NK-92 (cell line): ENCODE measurements around the gene CDC42BPB.

Experiments used
- DNase-seq: peaks from one replicate; lab custom pipeline; 2025; ENCODE audit not compliant: unreplicated experiment; lab: John Stamatoyannopoulos, UW

Gene CDC42BPB

DNA sequence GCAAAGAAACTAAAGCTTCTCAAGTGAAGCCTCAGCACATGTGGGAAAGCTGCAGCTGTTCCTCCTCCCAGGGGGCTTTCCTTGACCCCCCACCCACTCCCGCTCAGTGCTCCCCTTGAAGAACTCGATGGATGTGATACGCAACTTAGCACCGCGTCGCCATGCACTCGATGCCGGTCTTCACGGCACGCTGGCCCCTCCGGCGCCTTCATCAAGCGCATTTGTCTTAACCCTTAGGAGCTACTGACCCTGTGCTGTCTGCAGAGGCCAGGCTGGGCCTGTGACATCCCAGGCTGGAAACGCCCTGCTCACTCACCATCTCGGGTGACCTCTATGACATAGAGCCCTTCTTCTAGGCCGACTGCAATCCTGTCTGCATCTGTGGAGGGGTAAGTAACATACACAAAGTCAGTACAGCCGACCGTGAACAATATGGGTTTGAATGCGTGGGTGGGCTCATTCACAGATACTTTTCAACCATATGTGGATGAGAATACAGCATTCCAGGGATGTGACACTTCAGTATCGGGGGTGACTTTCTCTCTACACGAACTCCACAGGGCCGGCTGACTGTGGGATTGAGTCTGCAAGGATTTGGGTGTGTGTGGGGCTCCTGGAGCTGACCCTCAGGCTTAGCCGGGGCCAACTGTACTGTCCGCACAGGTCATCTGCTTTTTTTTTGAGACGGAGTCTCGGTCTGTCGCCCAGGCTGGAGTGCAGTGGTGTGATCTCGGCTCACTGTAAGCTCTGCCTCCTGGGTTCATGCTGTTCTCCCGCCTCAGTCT lies 111.8 kb downstream of the CDC42BPB start:
- no peak for DNase-seq

DNA sequence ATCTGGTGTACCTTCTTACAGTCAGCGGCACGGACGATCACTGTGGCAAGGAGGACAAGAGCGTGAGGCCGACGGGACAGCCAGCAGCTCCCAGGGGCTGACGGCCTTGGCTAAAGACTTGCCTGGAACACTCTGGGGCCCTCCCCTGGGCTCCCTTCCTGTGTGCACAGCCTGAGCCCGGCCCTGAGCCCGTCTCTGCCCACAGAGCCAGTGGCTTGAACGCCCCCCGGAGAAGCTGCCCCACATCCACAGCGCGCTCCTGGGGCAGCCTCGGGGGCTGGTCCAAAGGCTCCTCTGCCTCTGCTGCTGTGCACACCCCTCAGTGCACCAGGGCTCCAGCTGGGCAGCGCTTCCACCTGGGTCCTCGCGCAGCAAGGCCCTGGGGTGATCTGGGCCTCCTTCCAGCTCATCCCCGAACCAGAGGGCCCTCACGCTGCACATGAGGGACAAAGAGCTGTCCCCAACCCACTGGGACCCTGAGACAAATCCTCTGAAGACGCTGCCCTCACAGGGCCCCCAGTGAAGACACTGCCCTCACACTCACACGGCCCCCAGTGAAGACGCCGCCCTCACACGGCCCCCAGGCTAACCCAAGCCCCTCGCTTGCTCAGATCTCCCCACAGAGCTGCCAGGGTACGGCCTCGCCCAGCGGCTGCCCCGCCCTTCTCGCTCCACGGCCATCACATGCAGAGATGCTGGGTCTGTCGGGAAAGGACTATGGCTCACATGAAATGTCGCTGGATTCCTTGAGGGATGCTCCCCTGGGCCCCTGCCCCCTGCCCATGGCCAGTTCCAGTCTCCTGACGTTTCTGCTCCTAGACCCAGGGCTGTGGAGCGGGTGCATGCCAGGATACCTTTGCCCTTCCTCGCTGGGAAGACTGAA lies 112.7 kb downstream of the CDC42BPB start:
- DNase-seq: no peak

DNA sequence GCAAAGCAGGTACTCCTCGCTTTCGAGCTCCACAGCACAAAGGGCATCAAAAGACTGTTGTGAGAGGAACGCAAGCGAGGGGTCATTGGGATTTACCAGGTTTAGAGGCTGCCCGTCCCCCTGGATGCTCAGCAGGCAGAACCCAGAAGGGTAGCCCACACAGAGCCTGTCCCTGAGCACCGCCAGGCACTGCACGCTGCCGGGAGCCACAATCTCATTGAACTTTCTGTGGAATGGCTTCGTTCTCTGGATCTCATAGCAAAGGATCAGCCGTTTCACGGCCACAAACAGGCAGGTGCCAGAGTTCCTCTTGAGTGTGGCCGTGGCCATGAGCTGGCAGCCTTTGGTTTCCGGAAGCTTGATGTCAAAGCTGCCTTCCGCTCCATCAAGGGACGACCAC lies 113.4 kb downstream of the CDC42BPB start:
- DNase-seq: no peak

DNA sequence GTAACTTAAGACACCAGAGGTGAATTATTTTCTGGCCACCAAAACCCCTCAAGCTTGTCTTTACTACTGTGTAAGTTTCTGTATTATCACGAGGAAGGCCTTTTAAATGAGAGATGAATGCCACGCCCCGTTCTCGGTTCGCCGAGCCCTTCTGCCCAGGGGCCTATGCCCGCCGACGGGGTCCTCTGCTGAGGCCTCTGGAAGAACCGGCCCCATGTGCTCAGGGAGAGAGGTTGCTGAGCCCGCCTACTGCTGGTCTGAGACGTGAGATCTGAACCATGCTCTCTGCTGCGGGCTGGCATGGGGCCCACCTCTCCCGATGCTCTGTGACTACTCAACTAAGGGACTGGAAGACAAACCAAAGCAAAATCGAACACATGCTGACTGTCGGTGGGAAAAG lies 113.9 kb downstream of the CDC42BPB start:
- DNase-seq: no peak

DNA sequence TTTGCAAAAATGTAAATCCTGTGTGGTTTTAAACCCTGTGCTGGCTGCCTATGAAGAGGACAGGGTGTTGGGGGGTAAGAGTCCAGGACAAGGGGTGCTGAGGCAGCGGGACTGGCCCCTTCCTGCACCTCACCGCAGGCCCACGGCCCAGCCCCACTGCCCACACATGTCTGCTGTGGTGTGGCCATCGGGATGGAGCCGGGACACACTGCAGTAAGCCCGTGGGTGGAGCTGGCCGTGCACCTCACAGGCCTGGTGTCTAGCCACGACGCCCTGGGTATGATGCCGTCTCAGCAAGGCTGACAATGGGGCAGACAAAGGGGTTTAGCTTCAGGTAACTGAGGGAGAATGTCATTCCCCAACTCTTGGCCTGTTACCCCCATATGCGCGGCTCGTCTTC lies 115.3 kb downstream of the CDC42BPB start:
- no peak for DNase-seq

DNA sequence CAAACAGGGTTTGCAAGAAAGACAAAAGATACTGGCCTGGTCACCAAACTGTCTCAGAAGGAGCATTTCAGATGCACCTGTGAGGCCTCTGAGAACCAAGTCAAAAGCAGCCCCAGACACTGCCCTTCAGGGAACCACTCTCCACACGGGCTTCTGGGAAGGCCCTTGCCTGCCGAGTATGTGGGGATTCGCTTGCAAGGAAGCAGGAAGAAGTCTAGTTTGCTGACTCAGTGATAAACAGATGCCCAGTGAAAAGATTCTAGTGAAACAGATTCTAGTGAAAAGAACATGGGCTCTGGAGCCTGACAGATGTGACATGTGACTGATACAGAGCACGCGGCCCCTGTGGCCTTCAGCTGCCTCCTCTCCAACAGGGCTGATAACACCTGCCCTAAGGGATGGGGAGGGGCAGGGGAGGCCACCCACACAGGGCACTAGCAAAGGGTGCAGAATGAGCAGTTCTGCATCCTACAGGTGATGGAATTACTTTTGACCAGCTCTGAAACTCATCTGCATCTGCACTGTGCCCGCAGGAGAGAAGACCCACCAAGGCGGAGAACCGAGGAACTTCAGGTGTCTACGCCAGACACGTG lies 115.8 kb downstream of the CDC42BPB start:
- no peak for DNase-seq

DNA sequence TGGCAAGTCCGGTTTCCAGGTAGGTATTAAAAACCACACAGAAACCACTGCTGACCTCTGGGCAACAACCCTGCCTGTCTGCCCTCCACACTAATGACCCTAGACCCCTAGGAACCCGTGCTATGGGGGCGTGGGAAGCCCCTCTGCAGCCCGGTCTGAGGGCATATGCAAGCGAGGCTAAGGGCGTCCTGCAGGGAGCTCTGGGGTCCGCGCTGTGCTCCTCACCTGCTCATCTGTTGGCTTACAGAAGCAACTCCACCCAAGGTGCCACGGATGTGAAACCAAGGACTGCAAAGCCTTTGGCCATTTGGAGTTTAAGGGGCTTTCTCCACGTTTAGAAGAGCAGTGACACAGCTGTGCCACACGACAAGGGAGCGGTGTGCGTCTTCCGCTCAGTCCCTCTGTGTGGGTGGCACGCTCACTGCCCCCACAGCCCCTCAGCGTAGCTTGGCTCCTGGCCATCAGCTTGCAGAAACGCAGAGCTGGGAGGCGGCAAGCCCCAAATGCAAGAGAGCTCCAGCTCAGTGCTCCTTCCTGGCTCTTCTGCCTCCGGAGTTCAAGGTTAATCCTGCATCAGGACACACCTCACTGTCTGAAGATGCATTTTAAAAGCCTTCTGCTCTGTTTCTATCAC lies 116.5 kb downstream of the CDC42BPB start:
- no peak for DNase-seq

DNA sequence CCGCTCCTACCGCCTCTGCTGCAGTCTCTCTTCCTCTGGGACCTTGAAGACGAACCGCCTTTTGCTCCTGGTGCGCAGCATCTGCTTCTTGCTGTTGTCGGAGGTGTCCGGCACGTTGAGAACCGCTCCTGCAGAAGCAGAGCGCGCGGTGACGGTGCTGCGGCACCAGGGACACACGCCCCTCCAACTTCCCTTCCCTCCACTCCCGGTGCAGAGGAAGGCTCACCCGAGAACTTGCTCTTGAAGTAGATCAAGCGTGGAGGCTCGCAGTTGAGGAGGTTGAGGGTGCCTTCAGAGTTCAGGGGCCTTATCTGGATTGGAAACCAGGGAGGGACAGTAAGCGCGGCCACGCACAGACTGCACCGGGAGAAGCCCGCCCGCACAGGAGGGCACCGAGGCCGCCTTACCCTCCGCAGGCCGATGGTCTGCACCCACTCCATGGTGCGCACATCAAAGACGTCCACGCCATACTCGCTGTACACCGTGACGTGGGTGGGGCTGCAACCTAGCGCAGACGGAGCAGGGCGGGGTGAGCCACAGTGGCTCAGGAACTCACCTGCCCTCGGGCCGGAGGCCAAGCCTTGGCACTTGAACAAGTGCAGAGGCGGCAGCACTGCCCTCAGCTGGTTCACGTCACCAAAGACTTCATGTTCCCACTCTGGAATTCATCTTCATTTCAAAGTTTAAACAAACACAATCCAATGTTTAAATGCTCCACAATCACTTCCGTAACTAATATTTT lies 117.4 kb downstream of the CDC42BPB start:
- no peak for DNase-seq

DNA sequence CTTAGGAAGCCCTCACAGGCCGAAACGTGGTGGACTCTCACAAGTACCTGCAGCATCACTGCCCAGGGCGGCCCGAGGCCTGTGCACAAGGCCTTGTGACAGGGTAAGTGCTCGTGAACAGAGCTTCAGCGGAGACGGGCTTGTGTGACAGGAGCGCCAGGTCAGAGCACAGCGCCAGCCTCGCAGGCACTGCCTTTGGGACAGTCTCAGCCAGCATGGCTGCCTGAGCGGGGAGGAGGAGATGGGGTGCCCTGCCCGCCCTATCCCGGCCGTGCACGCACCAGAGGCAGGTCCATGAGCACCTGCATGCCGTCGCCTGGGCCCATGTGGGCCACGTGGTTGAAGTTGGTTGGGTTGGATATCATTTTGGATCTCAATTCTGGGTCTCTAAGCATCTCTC lies 118.0 kb downstream of the CDC42BPB start:
- no peak for DNase-seq

DNA sequence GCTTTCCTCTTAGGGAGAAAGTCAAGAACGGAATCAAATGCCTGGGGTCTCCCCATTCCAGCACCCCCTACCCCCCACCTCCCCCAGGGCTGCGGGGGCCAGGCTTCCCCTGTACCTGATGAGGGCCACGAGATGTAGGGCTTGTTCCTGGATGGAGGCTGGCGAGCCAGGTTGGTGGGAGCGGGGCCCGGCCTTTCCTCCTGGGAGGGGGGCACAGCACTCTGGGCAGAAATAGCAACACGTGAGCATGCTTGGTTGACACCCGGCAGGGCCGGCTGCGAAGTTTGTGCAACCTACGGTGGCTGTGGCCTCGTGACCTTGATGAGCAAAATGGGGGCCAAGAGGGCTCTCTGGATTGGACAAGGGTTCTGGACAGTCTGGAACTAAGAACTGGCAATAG lies 119.2 kb downstream of the CDC42BPB start:
- DNase-seq: no peak

DNA sequence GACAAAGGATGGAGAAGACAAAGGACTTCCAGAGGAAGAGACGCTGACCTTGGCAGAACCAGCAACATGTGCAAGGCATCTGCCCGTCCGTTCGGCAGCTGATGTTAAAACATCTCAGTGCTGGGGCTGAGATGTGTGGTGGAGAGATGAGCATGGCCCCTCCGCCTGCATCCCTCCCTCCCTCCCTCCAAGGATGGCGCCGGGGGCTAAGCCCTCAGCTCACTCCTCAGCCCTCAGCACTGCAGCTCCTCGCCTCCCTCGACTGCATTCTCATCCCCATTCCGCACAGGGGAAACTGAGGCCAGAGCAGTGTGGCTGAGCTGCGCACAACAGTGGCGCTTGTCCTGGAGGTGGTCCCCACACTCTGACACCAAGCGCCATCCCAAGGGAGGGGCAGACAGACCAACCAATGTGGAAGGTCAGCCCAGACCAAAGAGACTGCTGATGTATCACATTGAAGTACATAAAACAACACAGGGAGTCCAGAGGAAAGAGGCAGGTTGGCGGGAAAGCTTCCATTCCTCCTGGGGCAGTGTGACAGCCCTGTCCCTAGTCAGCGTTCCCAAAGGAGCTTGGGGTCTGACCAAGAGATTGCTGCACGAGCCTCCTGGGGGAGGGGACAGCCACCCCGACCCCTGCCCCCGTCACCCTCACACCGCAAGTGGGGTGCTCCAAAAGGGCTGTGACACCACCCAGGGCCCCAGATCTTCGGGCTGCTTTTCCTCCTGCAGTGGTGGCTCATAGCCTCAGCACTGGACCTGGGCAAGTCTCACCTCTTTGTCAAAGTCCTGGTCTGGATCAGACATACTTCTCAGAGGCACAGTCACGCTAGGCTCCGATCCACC lies 119.8 kb downstream of the CDC42BPB start:
- no peak for DNase-seq

DNA sequence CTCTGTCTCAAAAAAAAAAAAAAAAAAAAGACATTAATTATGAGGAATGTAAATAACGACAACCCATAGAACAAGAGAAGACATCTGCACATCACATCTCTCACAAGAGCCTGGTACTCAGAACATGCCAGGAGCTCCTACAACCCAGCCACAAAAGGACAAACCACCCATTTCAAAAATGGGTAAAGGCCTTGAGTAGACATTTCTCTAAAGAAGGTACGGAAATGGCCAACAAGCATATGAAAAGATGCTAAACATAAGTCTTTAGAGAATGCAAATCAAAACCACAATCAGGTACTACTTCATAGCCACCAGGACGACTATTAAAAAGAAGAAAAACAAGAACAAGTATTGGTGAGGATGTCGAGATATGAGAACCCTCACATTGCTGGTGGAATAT lies 121.6 kb downstream of the CDC42BPB start:
- no peak for DNase-seq

DNA sequence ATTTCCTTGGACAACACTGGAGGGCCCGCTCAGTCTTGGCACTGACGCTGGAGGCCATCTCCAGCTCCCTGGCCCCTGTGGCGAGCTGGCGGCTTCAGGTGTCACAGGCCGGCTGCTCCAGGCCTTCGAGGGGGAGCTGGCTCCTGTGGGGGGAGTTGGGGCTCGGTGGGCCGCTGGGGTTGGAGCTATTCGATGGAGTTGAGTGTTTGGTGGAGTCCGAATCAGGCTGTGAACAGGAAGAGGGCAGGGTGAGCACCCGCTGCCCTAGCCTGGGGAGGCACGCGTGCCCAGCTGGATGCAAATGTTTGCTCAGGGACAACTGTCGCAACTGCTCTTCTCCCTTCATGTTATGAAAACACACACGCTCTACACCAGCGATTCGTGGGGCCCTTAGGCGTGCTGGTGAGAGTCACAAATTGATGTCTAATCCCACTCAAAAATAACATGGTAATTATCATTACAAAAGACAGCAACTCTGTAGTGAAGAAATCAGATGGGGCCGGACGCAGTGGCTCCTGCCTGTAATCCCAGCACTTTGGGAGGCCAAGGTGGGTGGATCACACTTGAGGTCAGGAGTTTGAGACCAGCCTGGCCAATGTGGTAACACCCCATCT lies 123.6 kb downstream of the CDC42BPB start:
- no peak for DNase-seq

DNA sequence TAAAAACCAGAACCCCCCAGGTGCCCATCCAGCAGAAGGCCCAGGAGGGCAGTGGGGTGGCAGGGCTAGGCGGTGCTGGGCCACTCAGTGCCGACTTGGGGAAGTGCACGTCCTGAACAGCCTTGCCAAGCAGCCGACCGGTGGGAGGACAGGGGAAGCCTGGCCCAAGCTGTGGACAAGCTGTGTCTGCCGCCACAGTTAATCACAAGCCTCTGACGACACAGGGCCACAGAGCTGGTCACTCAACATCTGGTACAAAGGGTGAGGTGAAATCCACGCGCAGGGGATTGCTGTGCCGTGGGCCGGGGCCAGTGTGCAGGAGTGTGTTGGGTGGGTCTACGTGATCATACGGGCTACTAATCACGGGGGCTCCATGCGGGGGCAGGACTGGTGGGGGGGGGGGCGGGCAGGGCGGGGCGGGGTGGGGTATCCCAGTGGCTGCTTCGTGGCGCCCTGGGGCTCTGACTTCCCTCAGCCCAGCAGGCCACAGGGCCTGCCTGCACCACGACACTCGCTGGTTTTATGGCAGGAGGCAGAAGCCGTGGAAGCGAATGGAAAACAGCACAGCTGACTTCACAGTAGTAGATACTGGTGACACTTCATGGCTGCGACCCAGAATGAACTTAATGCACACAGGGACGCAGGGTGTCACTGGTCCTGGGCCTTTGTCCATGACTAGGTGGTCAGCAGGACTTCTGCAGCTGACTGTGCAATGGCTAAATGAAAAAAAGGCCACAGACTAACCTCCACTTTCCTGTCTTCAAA lies 124.7 kb downstream of the CDC42BPB start:
- DNase-seq: no peak

DNA sequence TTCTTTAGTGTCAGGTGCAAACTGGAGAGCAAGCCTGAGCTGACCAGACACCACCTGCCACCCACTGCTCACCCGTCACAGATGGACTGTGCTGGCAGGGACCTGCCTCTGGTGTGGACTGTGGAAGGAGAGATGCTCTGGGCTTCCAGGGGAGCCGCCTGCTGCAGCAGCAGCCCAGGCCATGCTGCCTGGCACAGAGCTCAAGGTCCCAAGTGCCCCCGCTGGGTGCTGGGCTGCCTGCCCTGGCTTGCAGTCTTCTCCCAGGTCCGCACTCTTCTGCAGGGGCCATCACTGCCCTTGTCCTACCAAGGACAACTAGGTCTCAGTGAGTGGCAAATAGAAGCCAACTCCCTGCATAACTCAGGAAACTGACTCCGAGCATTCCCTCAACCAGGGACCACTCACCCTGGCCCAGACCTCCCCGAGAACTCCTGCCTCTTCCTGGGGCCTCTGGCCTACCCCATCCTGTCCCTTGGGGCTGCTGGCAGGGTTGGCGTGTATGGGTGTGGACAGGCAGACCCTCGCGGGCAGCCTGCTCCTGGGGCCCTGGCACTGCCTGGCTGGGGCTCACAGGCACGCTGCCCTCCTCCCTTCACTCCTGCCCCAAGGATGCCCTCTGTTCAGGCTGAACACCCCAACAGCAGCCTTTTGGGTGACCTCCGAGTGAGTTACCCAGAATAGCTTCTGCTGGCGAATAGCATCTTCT lies 125.6 kb downstream of the CDC42BPB start:
- no peak for DNase-seq

DNA sequence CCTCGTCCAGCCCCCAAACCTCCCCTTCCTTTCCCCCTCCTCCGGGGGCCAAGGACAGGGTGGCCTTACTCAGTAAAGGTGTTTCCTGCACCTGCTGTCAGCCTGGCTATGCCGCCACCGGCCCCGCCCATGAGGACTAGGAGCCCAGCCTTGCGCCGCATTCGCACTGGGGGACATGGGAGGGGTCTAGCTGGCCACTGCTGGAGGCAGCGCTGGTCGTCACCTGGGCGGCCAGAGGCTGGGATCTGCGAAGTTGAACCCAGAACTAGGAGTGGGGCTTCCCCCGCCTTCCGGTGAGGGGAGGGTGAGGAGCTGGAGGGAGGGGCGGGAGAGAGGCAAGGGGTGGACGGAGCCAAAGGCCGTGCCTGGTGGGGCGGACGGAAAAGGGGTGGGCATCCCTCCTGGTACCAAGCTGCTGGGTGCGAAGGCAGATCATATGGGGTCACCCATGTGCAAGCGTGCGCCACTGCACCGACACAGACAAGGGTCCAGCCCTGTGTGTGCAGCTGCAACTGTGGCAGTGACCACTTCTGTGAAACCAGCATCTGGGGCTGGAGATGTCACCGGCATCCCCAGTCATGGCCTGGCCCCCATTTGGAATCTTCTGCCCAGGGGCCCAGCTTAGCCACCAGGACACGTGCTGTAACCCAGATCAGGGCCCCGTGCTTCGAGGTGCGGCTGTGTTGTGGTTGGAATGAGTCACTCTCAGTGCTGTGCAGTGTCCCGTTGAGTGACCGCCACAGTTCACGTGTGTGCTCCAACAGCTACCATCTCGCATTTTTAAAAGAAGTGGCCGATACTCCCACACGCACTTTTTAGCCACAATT lies 126.4 kb downstream of the CDC42BPB start:
- DNase-seq: no peak

DNA sequence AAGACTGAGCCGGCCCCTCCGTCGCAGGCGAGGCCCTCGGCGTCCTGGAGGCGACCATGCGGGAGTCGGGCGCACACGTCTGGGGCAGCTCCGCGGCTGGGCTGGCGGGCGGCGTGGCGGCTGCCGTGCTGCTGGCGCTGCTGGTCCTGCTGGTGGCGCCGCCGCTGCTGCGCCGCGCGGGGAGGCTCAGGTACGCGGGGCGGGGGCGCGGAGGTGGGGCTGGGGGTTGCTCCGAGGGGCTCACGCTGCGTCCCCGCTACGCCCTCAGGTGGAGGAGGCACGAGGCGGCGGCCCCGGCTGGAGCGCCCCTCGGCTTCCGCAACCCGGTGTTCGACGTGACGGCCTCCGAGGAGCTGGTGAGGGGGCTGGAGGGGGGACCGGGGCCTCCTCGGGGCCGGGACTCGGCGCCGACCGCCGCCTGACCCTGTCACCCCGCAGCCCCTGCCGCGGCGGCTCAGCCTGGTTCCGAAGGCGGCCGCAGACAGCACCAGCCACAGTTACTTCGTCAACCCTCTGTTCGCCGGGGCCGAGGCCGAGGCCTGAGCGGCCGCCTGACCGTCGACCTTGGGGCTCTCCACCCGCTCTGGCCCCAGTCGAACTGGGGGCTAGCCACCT lies 127.1 kb downstream of the CDC42BPB start:
- DNase-seq: no peak
